ENCODE data around the gene HDAC3.

HDAC3 gene

GRCh38 chr5:141664733-141665461 lies 28.2 kb upstream of the HDAC3 start:
- DNase-seq = peak; percentile 48

- no peak for DNase-seq
Measured at GRCh38 chr5:141663506-141663905, 26.9 kb upstream of the HDAC3 start.

GRCh38 chr5:141662028-141662427 lies 25.4 kb upstream of the HDAC3 start:
- no peak for DNase-seq

- DNase-seq = no peak
Measured at GRCh38 chr5:141657937-141658545, 21.4 kb upstream of the HDAC3 start.

GRCh38 chr5:141657404-141657803 lies 20.8 kb upstream of the HDAC3 start:
- DNase-seq = no peak

- no peak for DNase-seq
Measured at GRCh38 chr5:141656396-141656795, 19.7 kb upstream of the HDAC3 start.

- no peak for DNase-seq
Measured at GRCh38 chr5:141655020-141655419, 18.4 kb upstream of the HDAC3 start.

GRCh38 chr5:141654298-141654697 lies 17.6 kb upstream of the HDAC3 start:
- no peak for DNase-seq

- no peak for DNase-seq
Measured at GRCh38 chr5:141651728-141652105, 15.1 kb upstream of the HDAC3 start.

- peak; percentile 61 for DNase-seq
Measured at GRCh38 chr5:141650851-141651727, 14.4 kb upstream of the HDAC3 start, which contains the start of gene FCHSD1. Gene FCHSD1 (minus strand): TSS chr5:141651418. CDS start chr5:141651368, 50 bp downstream.

GRCh38 chr5:141649972-141650371 lies 13.3 kb upstream of the HDAC3 start:
- DNase-seq = no peak

- no peak for DNase-seq
Measured at GRCh38 chr5:141649056-141649688, 12.5 kb upstream of the HDAC3 start.

- no peak for DNase-seq
Measured at GRCh38 chr5:141647851-141648250, 11.2 kb upstream of the HDAC3 start.

GRCh38 chr5:141647242-141647641 lies 10.6 kb upstream of the HDAC3 start:
- no peak for DNase-seq

GRCh38 chr5:141646026-141646425 lies 9.4 kb upstream of the HDAC3 start:
- DNase-seq = no peak

GRCh38 chr5:141641634-141642267 lies 5.1 kb upstream of the HDAC3 start:
- no peak for DNase-seq

- no peak for DNase-seq
Measured at GRCh38 chr5:141640698-141641097, 4.0 kb upstream of the HDAC3 start.

GRCh38 chr5:141640051-141640415 lies 3.4 kb upstream of the HDAC3 start:
- no peak for DNase-seq

GRCh38 chr5:141639357-141640050 lies 2.9 kb upstream of the HDAC3 start:
- no peak for DNase-seq

GRCh38 chr5:141638771-141639170 lies 2.1 kb upstream of the HDAC3 start:
- no peak for DNase-seq

GRCh38 chr5:141637767-141638419 lies 1.2 kb upstream of the HDAC3 start:
- DNase-seq = peak; percentile 55

All from right kidney (tissue), 1 donor.